Activated CD8-positive, alpha-beta memory T cell treated with anti-CD3 and anti-CD28 coated beads for 36 hours (primary cell): Measurements from ENCODE around the gene ADGRL1. TPM values are rescaled to one million over a fixed set of nuclear protein-coding genes. Genes with fewer than 3 reads are reported as not detected.
"Not testable (repeated sequence)": the region's sequence is repeated elsewhere in the genome, so short reads cannot be mapped to it uniquely, and the experiment has no call there.

ENCODE experiments used
- CTCF ChIA-PET: fragments of 350-600 bp; sonication (Branson Sonifier 250); formaldehyde crosslinking; loops from one replicate; lab custom pipeline; 2021; ENCODE audit warnings: antibody characterized with exemption; lab: Charles Lee
- POLR2A ChIA-PET: fragments of 350-600 bp; sonication (Branson Sonifier 250); formaldehyde crosslinking; loops from one replicate; lab custom pipeline; 2021; ENCODE audit warnings: antibody characterized with exemption; lab: Charles Lee
- total RNA-seq, 2 experiments: library from RNA; stranded (reverse); gene quantifications; one replicate each; pipeline ENCODE4 v1.2.3, GENCODE V29; 2021

The ADGRL1 gene
- 1 to 10 TPM; 7.4 to 8.3 TPM for total RNA-seq

DNA sequence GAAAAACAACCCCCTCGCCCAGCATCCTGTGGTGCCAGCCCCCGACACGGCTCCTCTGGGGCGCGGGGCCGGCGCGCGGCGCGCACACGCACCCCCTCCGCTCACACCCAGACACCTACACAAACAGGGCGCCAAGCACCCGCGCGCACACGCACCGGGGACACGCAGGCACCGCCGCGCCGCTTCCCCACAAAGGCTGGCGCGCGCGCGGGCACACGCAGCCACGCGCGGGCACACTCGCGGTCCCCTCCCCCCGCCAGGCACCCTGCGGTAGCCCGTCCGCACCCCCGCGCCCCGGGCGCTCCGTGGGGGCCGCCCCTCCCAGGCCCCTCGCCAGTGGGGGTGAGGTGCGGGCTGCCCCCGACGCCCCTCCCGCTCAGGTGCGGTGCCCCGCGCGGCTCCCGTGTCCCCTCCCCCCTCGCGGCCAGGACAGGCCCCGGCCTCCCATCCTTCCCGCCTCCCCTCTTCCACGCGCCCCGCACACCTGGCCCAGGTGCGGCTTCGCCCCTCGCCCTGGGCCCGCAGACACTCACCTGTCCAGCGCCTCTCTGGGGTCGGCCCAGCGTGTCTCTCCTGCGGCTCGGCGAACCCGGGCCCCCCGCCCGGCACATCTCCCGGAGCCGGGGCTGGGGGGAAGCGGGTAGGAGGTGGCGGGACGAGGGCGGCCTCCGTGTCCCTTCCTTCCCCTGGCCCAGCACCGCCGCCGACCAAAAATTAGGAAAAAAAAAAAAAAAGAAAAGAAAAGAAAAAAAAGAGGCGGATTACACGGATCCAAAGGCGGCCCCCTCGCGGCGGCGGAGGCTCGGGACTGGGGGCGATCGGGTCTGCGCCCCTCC, at the start of gene ADGRL1:
Gene ADGRL1, minus strand, starts transcription at position 718 of the 836 bp plus-strand sequence. CDS start 22,567 bp downstream, outside the sequence.
- POLR2A ChIA-PET = not testable (repeated sequence)

DNA sequence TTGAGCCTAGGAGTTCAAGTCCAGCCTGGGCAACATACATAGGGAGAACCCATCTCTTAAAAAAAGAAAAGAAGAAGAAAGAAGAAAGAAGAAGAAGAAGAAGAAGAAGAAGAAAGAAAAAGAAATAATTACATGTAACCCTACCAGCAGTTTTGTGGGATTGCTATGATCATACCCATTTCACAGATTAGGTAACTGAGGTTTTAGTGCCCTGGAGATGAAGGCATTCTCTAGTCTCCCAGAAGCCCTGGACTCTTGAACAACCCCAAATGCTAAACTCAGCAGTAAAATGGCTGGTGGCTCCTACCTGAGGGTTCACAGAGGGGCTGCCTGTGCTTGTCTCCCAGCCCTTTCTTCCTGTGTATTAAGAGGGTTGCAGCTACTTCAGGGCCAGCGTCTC, 49.3 kb upstream of the ADGRL1 start:
- POLR2A ChIA-PET, CTCF ChIA-PET: not testable (repeated sequence)

More for the DNA sequence above, at the start of gene ADGRL1:
- CTCF ChIA-PET = interaction anchor here (0.6 kb wide), 1 partner anchor 1011 kb away, joined by 4 read pairs; no protein-coding TSS in a partner anchor

DNA sequence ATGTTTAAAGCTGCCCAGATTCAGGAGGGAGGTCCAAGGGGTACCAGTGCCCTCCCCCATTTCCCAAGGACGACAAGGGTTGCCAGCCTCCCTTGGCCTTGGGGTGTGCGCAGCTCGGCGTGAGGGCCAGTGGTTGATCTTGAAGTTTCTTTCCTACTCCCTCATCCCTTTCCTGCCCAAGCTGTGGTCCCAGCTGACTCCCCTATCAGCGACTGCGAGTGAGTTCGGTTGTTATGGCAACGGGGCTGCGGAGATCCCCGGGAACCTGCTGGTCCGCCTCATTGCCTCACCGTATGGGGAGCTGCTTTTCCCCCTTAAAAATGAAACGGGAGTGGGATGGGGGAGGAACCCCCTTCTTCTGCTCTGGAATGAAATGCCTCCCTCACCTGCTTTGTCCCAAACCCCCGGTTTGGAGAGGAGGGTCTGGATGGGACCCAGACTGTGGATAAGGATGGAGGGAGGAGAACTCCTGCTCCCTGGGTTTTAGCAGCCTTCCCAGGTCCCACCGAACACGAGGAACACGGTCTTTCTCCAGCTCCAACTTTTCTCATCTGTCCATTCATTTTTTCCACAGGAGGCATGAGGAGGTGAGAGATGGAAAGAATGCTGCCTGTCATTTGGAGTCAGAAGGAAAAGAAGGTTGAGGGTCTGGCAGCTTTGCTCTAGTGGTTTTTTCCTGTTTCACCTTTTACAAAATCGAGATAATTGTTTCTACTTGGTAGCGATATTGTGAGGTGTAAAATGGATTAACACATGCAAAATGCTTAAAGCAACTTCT, 48.0 kb upstream of the ADGRL1 start:
- CTCF ChIA-PET = interaction anchor here (0.6 kb wide), 1 partner anchor 594 kb away, joined by 5 read pairs; no protein-coding TSS in a partner anchor
- POLR2A ChIA-PET = not testable (repeated sequence)

DNA sequence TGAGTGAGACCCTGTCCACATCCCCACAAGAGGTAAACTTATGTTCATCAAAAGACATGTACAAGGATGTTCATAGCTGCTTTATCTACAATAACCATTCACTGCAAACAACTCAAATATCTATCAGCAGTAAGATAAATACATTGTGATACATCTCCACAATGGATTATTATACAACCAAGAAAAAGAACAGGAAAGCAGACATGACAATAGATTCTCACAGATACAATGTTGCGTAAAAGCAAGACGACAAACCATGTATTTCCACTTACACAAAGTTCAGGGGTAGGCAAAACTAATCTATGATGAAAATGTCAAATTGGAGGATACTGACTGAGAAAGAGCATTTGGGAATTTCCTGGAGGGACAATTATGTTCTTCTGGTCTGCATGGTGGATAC, 46.2 kb upstream of the ADGRL1 start:
- POLR2A ChIA-PET, CTCF ChIA-PET: not testable (repeated sequence)

DNA sequence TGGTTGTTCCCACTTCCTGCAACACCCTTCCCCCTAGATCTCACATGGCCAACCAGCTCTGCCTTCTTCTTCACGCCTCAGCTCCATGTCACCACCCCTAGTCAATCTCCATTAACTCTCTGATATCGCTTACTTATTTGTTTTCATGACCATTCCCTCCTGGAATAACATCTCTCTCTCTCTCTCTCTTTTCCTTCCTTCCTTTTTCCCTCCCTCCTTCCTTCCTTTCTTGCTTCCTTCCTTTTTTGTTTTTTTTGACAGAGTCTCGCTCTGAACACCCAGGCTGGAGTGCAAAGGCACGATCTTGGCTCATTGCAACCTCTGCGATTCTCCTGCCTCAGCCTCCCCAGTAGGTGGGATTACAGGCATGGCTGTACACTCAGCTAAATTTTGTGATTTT, 44.9 kb upstream of the ADGRL1 start:
- POLR2A ChIA-PET = no interaction called here
- CTCF ChIA-PET = interaction anchor here (0.7 kb wide), 1 partner anchor 33 kb away, joined by 3 read pairs; no protein-coding TSS in a partner anchor

DNA sequence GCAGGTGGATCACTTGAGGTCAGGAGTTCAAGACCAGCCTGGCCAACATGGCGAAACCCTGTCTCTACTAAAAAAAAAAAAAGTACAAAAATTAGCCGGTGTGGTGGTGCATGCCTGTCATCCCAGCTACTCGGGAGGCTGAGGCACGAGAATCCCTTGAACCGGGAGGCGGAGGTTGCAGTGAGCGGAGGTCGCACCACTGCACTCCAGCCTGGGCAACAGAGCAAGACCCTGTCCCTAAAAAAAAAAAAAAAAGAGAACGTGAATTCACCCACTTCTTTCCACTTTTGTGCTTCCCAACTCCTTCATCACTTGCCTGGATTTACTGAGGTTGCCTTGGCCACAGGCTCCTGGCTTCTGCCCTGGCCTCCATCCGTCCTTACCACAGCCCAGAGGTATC, 44.3 kb upstream of the ADGRL1 start:
- POLR2A ChIA-PET, CTCF ChIA-PET: not testable (repeated sequence)

DNA sequence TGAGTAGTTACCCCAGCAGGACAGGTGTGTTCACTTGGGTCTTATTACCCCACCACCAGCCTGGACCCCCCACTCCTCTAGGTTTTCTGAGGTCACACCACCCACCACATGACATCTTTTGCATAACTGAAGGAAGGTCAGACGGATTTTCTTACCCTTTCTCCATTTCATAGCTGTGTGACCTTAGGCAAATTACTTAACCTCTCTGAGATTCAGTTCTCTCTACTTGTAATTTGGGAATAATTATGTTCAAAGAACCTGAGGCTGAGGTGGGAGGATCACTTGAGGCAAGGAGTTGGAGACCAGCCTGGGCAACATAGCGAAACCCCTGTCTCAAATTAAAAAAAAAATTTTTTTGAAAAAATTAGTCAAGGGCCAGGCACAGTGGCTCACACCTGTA, 43.9 kb upstream of the ADGRL1 start:
- POLR2A ChIA-PET, CTCF ChIA-PET: not testable (repeated sequence)

DNA sequence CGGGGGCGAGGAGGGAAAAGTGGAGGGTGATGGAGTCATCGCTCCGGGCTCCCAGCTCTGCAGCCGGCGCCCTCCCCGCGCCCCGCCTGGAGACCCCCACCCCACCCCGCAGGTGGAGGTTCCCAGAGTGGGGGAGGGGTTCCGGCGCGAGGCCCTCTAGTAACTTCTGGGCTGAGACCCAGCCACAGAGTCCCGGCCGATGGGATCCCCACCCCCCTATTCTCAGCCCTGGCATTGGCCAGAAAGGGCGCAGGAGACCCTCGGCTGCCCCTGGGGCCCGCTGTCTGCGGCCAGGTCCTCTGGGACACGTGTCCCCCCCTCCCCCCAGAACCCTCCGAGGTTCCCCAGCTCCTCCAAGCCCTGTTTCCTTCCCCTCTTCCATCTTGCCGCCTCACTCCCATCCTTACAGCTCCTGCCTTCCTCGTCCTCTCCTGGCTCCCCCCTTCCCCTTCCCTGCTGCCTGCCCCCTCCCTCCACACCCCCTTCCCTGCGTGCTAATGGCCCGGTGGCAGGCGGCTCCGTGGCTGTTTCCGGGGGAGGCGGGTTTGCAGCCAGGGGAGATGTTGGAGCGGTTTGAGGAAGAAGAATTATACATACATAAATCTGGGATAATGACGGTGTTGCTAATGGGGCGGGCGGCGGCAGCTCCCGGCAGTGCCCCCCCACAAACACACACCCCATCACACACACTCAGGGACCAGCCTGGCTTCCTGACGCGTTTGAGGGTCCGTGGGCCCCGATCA, 43.2 kb upstream of the ADGRL1 start:
- CTCF ChIA-PET, POLR2A ChIA-PET: not testable (repeated sequence)

DNA sequence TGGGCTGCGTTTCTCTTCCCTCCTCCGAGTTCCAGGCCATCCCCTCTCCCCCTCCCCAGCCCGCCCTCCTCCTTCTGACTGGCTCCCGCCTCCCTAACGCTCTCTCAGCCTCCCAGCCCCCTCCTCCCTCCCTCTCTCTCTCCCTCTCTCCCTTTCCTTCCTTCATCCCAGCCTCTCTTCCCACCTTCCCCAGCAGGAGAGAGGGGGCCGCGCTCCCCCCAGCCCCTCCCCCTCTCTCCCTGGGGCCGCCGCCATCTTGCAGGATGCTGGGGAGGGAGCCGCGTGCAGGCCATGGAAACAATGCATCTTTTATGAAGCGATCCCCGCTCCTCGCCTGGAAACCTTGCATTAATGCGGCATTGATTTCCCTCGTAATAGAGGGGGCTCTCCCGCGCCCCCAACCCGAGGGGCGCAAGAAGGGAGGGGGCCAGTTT, 42.6 kb upstream of the ADGRL1 start:
- ChIA-PET POLR2A (no interaction called here), CTCF (no interaction called here)

DNA sequence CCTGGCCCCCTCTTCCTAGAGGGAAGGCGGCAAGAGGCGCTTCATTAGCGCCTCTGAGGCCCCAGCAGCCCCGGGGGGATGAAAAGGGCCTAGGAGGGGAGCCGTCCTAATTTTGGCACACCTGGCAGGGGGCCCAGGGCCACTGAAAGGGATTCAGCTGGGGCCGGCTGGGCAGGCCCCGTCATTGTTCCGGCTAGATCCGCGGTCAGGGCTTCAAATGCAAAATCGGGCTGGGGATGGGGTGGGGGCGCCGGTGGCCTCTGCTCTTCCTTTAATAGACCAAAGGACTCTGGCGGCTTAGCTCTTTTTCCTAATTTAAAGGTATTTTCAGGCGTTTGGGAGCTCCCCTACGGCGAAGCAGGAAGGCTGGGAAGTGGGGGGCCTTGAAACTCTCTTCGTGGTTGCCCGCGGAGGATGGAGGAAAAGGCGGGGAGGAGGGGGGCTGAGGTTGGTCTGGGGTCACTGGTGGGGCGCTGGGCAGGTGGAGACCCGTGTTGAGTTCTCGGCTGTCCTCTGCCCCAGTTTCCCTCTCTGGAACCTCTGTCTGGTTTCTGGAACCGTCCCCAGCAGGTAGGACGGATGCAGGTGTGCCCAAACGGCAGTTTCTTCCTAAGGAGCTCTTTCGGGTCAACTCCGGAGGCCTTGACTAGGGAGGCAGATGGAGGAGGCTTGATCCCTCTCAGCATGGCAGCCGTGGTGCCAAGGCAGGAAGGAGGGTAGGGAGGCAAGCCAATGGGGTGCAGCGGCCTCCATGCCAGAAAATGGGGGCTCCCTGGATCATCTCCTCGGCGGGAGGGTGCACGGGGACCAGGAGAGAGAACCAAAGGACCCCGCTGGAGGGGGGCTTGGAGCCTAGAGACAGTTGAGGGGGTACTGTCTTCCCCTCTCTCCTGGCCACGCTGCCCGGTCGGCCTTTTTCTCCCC, 41.8 kb upstream of the ADGRL1 start:
- POLR2A ChIA-PET = not testable (repeated sequence)
- CTCF ChIA-PET = interaction anchor here (1.4 kb wide), 1 partner anchor 111 kb away, joined by 3 read pairs; the partner anchor contains the start of gene ASF1B

DNA sequence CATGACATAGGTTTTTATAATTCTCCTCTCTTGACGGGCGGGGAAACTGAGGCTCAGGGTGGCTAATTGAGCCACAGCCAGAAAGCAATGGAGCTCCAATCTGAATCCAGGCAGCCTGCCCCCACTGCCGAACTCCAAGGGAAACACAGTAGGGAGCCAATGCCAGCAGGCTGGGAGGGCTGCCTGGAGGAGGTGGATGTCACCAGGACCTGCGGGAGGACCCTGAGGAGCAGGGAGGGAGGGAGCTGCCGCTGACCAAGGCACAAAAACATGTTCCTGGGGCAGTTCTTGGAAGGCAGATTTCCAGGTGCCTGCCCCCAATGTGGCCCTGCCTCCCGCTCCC, 41.2 kb upstream of the ADGRL1 start:
- CTCF ChIA-PET = interaction anchor here (1.4 kb wide), 1 partner anchor 111 kb away, joined by 3 read pairs; the partner anchor contains the start of gene ASF1B
- POLR2A ChIA-PET = not testable (repeated sequence)

DNA sequence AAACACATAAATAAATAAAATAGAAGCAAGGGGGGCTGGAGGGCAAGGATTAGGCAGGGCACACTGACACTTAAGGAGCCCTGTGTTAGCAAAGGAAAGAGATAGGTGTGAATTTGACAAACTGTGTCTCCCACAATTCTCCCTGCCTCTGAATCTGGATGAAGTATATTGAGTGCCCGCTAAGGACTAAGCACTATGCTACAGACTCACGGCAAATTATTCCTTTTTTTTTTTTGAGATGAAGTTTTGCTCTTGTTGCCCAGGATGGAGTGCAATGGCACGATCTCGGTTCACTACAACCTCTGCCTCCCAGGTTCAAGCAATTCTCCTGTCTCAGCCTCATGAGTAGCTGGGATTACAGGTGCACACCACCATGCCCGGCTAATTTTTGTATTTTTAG, 38.4 kb upstream of the ADGRL1 start:
- POLR2A ChIA-PET, CTCF ChIA-PET: not testable (repeated sequence)

DNA sequence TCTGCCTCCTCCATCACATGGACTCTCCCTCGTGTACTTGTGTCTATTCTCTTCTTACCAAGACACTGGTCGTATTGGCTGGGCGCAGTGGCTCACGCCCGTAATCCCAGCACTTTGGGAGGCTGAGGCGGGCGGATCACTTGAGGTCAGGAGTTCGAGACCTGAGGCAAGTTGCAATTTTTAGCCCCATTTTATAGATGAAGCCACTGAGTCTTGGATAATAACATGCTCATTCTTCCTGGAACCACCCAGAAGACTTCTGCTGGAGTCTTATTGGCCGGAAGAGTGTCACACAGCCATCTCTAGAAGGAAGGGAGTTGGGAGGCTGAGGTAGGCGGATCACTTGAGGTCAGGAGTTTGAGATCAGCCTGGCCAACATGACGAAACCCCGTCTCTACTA, 37.7 kb upstream of the ADGRL1 start:
- POLR2A ChIA-PET = not testable (repeated sequence)

DNA sequence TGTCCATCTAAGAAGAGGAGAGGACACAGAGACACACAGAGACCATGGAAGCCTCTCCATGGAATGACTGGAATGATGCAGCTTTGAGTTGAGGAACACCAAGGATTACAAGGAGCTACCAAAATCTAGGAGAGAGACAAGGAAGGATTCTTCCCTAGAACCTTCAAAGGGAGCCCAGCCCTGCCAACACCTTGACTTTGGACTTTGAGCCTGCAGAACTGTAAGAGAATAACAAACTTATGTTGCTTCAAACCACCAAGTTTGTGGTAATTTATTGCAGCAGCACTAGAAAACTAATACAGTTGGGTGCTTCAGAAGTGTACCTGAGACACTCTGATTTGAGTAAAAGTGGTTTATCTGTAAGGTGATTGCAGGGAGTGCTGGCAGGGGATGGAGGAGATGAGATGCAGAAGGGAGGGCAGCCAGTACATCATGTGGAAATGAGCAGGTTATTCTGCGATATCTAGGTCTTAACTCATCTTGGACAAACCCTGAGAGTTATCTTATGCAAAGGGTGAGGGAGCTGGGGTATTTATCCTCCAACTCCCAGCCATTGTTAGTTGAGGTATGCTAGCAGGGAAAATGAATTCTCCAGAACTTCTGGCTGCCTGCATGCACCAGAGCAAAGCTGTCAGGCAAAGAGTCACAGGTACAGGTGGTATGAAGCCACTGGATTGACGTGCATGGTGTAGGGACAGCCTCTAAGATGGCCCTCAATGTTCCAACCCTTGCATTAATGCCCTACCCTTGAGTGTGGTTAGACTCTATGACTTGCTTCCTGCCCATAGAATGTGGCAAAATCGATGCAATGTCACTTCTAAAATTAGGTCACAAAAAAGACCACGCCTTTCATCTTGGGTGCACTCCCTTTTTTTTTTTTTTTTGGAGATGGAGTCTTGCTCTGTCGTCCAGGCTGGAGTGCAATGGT, 31.3 kb upstream of the ADGRL1 start:
- POLR2A ChIA-PET = no interaction called here
- CTCF ChIA-PET = no interaction called here

More for the DNA sequence above, 37.7 kb upstream of the ADGRL1 start:
- CTCF ChIA-PET = not testable (repeated sequence)

DNA sequence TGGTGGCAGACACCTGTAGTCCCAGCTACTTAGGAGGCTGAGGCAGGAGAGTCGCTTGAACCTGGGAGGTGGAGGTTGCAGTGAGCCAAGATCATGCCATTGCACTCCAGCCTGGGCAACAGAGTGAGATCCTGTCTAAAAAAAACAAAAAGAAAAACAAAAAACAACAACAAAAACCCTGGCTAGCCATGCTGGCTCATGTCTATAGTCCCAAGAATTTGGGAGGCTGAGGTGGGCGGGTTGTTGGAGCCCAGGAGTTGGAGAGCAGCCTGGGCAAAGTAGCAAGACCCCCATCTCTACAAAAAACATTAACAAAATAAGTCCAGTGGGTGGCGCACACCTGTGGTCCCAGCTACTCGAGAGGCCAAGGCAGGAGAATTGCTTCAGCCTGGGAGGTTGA, 27.0 kb upstream of the ADGRL1 start:
- POLR2A ChIA-PET, CTCF ChIA-PET: not testable (repeated sequence)

DNA sequence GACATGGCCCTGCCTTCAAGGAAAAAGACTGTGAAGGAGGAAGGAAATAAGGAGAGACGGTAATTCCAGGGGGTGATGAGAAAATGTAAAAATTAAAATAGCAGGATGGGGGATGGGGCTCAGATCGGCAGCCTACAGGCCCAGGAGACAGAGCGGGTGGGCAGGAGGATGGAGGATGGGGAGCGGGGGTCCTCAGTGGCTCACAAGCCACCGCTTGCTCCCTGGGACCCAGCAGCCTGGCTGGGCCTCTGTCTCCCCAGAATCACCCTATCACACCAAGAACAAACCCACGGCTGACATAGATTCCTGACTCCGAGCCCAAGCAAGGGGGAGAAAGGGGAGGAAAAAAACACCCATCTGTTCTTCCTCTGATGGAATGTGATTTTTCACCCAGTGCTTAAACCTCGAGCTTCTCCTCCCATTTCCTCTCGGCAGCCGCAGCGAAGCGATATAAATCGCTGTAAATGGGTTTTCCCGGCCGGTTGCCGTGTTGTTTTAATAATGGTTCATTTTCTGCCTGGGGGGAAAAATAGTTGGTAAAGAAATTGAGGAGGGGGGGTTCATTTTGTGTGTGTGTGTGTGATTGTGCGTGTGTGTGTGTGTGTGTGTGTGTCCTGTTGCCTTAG, 22.6 kb upstream of the ADGRL1 start:
- CTCF ChIA-PET = not testable (repeated sequence)
- POLR2A ChIA-PET = interaction anchor here (0.8 kb wide), 1 partner anchor 84 kb away, joined by 5 read pairs; no protein-coding TSS in a partner anchor

DNA sequence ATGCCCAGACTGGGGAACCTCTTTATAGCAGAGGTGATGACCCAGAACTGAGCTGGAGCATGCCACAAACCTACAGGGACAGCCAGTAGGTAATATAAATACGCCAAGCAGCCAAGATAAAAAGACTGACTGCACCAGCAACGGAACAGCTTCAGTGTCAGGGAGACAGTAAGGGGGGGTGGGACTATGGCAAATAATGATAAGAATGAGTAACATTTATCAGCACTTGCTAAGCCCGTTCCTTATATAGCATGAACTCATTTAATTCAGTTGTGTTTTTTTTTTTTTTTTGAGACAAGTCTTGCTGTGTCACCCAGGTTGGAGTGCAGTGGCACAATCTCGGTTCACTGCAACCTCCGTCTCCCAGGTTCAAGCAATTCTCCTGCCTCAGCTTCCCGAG, 20.5 kb upstream of the ADGRL1 start:
- CTCF ChIA-PET, POLR2A ChIA-PET: not testable (repeated sequence)
